ENCODE results near the gene CYB5R3.
"Not testable (repeated sequence)": the region's sequence is repeated elsewhere in the genome, so short reads cannot be mapped to it uniquely, and the experiment has no call there.

CYB5R3 gene

GRCh38 chr22:42596336-42596735 is 52.9 kb downstream of the CYB5R3 start:
- no peak for DNase-seq

- DNase-seq: no peak
Measured at GRCh38 chr22:42595434-42595833, 53.8 kb downstream of the CYB5R3 start.

- DNase-seq: no peak
Measured at GRCh38 chr22:42591987-42592386, 57.2 kb downstream of the CYB5R3 start.

- DNase-seq: no peak
Measured at GRCh38 chr22:42587588-42588175, 61.5 kb downstream of the CYB5R3 start.

DNA sequence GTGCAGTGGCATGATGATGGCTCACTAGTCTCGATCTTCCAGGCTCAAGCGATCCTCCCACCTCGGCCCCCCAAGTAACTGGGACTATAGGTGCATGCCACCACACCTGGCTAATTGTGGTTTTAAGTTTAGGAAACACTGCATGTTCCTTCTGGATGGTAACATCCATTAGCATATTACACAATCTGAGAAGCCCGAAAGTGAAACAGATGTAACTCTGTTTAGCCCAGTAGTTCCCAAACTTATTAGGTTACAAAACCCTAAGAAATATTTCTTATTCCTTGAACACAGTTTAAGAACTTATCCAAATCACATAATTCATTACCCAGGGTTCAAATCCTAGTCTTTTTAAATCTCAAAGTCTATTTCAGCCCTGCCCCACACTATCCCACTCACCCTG is 62.8 kb downstream of the CYB5R3 start:
- DNase-seq: no peak

GRCh38 chr22:42585096-42585495 is 64.1 kb downstream of the CYB5R3 start:
- DNase-seq: no peak

DNA sequence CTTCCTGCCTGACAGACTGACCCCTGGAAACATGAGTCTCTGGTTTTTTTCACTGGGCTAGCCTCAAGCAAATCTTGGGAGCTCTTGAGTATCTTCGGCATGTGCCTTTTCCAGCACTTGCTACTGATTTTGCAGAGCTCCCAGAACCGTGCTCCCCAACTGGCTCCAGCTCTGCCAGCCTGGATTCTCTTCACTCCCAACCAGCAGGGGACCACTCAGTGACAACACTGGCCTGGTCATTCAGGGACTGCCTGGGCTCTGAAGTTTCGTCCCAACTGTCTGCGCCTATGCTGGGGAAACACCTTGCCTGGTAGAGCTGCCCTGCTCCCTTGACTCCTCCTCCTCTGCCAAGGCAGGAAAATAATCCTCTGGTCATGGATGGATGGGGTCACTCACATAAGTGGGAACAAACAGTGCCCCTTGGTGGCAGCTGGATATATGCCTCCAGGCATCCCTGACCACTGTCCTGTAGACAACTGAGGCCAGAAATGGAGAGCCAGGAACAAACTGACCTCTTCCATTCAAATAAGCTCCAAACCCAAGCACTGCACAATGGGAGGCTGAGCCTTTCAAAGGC is 64.7 kb downstream of the CYB5R3 start:
- no peak for DNase-seq

DNA sequence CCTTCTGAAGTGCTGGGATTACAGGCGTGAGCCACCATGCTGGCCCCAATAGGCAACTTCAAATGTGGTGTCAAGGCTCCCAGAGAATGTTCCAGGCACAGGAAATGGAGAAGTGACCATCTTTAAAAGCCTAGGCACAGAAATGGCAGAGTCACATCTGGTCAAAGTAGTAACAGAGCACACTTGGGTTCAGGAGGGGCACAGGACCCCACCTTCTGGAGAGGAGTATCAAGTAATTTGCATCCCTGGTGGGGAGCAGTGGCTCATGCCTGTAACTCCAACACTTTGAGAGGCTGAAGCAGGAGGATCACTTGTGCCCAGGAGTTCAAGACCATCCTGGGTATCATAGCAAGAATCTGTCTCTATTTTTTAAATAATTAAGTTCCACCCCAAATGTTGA is 66.2 kb downstream of the CYB5R3 start:
- no peak for DNase-seq

DNA sequence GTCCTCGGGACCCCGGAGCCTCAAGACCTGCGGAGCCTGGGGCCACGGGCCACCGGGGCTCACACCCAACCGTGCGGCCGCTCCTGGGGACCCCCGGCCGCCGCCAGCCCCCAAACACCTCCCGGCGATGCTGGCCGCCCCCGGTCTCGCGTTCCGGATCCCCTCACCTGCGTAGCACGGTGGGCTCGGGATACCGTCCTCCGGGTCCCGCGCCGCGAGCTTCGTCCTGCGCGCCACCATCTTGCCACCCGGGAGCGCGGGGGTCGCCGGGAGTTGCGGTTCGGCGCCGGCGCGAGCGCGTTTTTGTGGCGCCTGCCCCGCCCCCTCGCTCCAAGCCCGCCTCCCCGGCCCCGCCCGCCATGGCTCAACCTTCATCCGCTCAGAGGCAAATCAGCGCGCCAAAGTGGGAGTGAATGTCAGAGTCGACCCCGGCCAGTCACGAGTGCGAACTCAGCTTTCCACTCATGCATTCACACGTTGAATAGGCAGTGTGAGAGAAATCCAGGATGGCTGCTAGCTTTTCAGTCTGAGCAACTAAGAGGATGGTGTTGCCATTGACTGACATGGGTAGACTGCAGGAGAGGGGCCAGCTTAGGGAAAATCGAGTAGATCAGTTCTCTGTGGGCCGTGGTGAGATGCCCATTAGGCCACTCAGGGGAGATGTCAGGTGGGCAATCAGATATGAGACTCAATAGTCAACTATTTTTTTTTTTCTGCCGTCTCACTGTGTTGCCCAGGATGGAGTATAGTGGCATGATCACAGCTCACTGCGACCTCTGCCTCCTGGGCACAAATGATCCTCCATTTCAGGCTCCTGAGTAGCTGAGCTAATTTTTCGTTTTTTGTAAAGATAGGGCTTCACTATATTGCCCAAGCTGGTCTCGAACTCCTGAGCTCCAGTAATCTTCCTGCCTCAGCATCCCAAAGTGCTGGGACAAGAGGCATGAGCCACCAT is 67.2 kb downstream of the CYB5R3 start:
- DNase-seq: peak; percentile 59

DNA sequence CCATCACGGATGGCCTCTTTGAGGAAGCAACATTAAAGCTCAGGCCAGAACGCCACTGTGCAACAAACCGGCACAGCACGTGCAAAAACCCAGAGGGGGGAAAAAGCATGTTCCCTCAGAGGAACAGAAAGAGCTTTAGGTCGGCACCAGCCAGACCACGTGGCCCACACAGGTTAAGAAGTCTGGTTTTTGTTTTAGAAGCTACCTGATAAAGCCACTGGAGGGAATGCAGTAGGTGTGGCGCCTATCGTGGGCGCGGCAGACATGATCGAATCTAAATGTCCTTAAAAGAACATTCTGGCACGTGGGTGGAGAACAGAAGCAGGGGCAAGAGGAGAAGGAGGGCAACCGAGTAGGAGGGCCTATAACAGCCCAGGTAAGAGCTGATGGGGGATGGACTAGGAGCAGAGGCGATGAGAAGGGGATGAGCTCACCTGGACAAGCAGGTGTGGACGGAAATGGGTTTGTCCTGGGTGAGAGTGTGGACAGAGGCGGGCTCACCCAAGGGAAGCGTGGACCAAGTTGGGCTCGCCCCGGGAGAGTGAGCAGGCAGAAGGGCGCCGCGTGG is 67.9 kb downstream of the CYB5R3 start:
- not testable (repeated sequence) for DNase-seq

DNA sequence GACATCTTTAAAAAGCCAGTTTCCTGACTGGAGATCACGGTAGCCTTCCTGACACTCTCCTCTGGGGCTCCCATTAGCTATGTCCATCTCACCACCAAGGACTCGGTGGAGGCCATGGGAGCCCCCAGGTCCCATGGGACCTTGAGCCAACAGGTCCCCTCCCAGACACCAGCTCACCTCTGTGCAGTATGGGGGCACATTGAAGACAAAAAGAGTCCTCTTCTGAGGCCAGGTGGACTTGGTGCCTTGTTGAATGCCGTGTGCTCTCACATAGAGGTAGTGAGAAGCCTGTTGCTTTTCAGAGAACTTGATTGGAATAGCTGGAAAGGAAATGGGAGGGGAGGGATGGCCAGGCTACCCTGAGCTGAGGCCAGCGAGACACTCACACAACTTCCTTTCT is 69.2 kb downstream of the CYB5R3 start:
- not testable (repeated sequence) for DNase-seq

DNA sequence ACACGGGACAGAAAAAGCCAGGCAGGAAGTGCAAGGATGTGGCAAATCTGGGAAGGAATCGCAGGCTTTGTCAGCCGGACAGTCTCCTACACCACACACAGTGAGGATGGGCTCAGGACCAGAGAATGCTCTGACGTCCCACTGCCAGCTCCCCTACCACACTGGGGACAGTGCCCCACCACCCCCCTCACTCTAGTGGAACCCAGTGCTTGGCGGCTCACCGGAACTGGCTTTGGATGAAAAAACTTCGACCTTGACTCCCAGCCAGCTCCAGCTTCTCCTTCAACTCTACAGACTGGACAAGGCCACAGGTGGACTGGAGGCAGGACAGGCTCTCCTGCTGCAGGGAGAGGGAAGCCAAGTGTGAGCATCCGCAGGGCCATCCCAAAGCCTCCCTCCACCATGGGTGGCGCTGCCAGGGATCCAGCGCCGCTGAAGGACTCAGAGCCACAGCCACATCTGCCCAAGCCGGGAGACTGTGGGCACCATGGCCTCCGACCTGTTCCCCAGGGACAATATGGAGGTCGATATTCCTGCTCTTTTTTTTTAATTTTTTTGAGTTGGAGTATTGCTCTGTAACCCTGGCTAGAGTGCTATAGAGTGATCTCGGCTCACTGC is 71.5 kb downstream of the CYB5R3 start:
- no peak for DNase-seq

DNA sequence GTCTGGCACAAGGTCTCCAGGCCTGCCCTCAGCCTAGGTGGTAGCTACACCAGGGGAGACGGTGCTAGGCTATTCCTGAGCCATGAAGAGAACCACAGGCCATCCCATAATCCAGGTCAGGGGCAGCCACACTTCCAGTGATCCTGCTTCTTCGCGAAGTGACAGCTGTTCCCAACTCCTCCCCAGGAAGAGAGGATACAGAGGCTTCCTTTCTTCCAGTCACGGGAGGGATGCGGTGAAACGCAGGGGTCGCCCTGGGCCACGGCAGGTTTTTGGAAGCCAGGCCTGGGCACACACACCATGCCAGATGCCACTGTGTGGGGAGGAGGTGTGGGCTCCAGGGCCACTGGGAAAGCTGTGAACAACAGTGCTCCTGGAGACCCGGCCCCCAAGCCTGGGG is 72.1 kb downstream of the CYB5R3 start:
- DNase-seq: not testable (repeated sequence)

DNA sequence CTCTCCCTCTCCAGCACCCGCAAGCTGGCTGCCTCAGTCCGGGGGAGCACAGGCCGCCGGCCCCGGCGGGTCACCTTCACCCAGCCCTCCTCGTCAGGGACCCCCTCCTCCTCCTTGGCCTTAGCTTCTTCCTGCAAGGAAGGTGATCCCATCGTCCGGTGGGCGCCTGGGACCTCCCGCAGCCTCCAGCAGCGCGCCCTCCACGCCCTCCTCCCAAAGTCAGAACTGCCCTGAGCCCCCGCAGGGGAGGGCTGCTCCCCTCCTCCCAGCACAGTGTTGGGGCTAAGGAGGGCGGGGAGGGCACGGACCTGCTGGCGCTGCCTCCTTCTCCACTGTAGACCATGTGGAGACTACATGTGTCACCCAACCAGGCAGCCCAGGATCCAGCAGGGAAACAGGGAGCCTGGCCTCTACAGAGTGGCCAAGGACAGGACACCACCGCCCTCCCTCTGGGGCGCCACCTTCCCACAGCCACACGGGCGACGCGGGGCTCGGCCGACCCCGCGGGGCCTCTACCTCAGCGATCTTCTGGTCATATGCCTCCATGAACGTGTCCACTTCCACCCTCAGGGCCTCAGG is 73.1 kb downstream of the CYB5R3 start:
- not testable (repeated sequence) for DNase-seq

DNA sequence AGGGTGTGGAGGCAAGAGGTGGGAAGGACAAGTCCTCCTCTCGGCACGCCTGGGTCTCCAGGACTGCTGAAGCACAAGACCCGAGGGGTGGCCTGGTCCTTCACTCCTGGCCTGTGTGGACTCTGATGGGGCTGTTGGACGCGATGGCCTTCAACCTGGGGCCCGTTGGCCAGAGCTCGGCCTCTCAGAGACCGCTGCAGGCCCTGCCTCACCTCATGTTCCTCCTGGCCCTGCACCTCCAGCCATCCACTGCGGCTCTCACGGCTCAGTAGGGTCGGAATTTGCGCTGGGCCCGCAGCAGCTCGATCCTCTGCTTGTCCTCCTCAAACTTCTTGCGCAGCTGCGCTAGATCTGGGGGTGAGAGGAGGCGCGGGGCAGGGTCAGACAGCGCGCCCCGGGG is 74.7 kb downstream of the CYB5R3 start:
- not testable (repeated sequence) for DNase-seq

DNA sequence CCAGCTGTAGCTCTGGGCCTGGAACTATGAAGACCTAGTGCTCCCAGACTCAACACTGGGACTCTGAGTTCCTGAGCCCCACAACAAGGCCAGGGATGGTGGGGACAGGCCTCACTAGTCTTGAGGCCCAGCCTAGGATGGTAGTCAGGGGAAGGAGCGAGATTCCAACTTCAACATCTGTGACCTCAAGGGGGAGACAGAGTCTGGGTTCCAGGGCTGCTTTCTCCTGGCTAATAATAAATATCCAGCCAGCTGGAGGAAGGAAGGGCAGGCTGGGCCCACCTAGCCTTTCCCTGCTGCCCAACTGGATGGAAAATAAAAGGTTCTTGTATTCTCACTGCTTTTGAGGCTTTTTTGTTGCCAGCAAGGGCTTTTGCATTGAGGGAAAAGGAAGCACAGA is 75.1 kb downstream of the CYB5R3 start:
- not testable (repeated sequence) for DNase-seq

DNA sequence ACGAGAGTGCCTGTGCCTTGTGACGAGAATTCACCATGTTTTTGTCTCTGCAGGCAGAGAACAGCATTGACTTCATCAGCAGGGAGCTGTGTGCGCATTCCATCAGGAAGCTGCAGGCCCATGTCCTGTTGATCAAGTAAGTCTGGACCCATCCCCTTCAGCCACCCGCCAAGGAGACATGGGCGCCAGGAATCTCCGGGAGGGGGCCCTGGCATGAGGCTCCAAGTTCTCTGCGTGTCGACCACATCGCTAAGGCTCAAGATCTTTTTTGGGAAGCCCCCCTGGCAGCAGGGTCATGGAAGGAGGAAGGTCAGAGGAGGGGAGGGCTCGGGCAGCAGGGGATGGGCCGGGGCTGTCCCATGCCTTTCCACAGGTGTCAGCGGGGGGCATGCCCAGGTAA is 78.1 kb downstream of the CYB5R3 start:
- not testable (repeated sequence) for DNase-seq

DNA sequence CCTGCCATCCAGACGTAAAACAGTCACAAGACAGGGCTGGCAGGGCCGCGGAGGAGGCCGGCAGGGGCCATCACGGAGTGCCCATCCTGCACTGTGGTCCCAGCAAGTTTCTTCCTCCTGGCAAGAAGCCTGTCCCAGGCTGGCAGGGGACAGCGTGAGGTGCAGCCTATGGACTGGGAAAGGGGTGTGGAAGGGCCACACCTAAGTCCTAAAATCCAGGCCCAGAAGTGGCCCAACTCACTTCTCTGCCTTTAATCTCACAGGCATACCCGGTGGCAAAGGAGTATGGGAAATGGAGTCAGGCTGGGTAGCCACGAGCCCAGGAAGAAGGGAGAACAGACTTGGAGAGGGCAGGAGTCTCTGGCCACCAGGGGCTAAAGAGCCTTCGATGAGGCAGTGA is 78.6 kb downstream of the CYB5R3 start:
- DNase-seq: not testable (repeated sequence)

- DNase-seq: not testable (repeated sequence)
Measured at GRCh38 chr22:42567950-42568349, 81.2 kb downstream of the CYB5R3 start.

Data from DMS79 treated with DMSO at 0.1 percent for 48 hours (cell line).